ENCODE data around the gene CNTN5.

DNA sequence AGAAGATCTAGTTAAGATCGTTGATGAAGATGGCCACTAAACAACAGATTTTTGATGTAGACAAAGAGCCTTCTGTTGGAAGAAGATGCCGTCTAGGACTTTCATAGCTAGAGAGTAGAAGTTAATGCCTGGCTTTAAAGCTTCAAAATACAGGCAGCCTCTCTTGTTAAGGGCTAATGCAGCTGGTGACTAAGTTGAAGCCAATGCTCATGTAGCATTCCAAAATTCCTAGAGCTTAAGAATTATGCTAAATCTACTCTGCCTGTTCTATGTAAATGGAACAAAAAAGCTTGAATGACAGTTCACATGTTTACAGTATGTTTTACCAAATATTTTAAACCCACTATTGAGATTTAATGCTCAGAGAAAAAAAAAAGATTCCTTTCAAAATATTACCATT lies 492.6 kb downstream of the CNTN5 start:
- TF ChIP-seq, protein P1, sequence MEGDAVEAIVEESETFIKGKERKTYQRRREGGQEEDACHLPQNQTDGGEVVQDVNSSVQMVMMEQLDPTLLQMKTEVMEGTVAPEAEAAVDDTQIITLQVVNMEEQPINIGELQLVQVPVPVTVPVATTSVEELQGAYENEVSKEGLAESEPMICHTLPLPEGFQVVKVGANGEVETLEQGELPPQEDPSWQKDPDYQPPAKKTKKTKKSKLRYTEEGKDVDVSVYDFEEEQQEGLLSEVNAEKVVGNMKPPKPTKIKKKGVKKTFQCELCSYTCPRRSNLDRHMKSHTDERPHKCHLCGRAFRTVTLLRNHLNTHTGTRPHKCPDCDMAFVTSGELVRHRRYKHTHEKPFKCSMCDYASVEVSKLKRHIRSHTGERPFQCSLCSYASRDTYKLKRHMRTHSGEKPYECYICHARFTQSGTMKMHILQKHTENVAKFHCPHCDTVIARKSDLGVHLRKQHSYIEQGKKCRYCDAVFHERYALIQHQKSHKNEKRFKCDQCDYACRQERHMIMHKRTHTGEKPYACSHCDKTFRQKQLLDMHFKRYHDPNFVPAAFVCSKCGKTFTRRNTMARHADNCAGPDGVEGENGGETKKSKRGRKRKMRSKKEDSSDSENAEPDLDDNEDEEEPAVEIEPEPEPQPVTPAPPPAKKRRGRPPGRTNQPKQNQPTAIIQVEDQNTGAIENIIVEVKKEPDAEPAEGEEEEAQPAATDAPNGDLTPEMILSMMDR (conservative IDR thresholded peaks at IDR 0.05; ENCODE audit: low read depth, low read length): no peak
- TF ChIP-seq EZH2 (IDR thresholded peaks at IDR 0.05; ENCODE audit: low read length, unreplicated experiment) (no peak), EZH2phosphoT487 (IDR thresholded peaks at IDR 0.05; ENCODE audit: borderline replicate concordance, low read length) (no peak)
